Kidney tubule cell (primary cell): Measurements from ENCODE around the gene EIF4G2.

Experiments used
- DNase-seq: peaks from one replicate; pipeline ENCODE4 v3.0.0-alpha.2; 2018; ENCODE audit warnings: low spot score

Gene EIF4G2

GRCh38 chr11:10771457-10771856, 37.3 kb downstream of the EIF4G2 start:
- no peak for DNase-seq

GRCh38 chr11:10770626-10771254, 38.0 kb downstream of the EIF4G2 start:
- peak; percentile 46 for DNase-seq

- no peak for DNase-seq
Measured at GRCh38 chr11:10764412-10764811, 44.3 kb downstream of the EIF4G2 start.

GRCh38 chr11:10763766-10764165, 45.0 kb downstream of the EIF4G2 start:
- DNase-seq = no peak

GRCh38 chr11:10762913-10763421, 45.8 kb downstream of the EIF4G2 start:
- DNase-seq = no peak

GRCh38 chr11:10762185-10762584, 46.5 kb downstream of the EIF4G2 start:
- DNase-seq = no peak

- DNase-seq = no peak
Measured at GRCh38 chr11:10761085-10761698, 47.5 kb downstream of the EIF4G2 start.

- DNase-seq = no peak
Measured at GRCh38 chr11:10758957-10759356, 49.8 kb downstream of the EIF4G2 start.

- no peak for DNase-seq
Measured at GRCh38 chr11:10752486-10752885, 56.2 kb downstream of the EIF4G2 start.

GRCh38 chr11:10752061-10752460, 56.7 kb downstream of the EIF4G2 start:
- DNase-seq = peak; percentile 29

- peak; percentile 13 for DNase-seq
Measured at GRCh38 chr11:10751581-10751940, 57.2 kb downstream of the EIF4G2 start.

GRCh38 chr11:10750838-10751580, 57.7 kb downstream of the EIF4G2 start, which contains the start of gene CTR9:
TSS of gene CTR9 (plus strand) at chr11:10751246. CDS start at chr11:10751413, 167 bp downstream.
- DNase-seq = peak; percentile 93

GRCh38 chr11:10749476-10749875, 59.2 kb downstream of the EIF4G2 start:
- no peak for DNase-seq

- no peak for DNase-seq
Measured at GRCh38 chr11:10747733-10748132, 61.0 kb downstream of the EIF4G2 start.
